Vagina (tissue), 2 donors: ENCODE data around the gene MRPS34.

Experiments used
- CTCF ChIP-seq, 3 experiments: fragments of 450-650 bp in 2 of 3; fragments of 200-600 bp in 1 of 3; sonication (generic) in 1 of 3; IDR thresholded peaks; one replicate each; pipeline ENCODE4 v1.5.1; 2017 to 2019; ENCODE audit warnings: antibody characterized with exemption in 3 of 3, mild to moderate bottlenecking in 2 of 3, moderate library complexity in 2 of 3
- POLR2A ChIP-seq, 2 donors: fragments of 450-650 bp; IDR thresholded peaks; one replicate each; pipeline ENCODE4 v1.6.1; 2017; ENCODE audit warnings: antibody characterized with exemption in 2 of 2, mild to moderate bottlenecking in 2 of 2, moderate library complexity in 2 of 2

- TF ChIP-seq CTCF (IDR thresholded peaks at IDR 0.05) (no peak), POLR2A (IDR thresholded peaks at IDR 0.05) (no peak)
These were observed 8.9 kb upstream of the MRPS34 start for GRCh38 chr16:1781758-1782407.
